Middle frontal gyrus (tissue), 1 donor: ENCODE results near the gene ELFN2.

ENCODE experiments used
- DNase-seq: peaks from one replicate; pipeline ENCODE4 v3.0.0-alpha.2; 2015; ENCODE audit warnings: low spot score; ENCODE audit errors: extremely low spot score

The ELFN2 gene

DNA sequence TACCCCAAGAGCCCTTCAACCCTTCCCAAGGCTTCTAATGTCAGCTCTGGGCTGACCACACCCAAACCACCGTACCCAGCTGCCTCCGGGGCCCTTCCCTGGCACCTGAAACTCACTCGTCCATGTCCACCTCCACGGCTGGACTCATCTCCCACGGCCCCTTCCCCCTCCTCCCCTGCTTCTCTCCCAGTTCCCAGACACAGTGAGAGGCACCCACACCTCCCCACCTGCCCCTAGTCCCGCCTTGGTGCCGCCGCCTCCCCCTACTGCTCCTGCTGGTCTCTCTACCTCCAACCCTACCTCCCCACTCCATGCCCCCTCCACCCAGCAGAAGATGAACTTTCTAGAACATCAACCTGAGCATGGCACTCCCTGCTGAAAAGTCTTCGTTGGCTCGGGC is 39.5 kb downstream of the ELFN2 start:
- DNase-seq: no peak

- DNase-seq: no peak
Measured at GRCh38 chr22:37386441-37386840, 40.8 kb downstream of the ELFN2 start.

DNA sequence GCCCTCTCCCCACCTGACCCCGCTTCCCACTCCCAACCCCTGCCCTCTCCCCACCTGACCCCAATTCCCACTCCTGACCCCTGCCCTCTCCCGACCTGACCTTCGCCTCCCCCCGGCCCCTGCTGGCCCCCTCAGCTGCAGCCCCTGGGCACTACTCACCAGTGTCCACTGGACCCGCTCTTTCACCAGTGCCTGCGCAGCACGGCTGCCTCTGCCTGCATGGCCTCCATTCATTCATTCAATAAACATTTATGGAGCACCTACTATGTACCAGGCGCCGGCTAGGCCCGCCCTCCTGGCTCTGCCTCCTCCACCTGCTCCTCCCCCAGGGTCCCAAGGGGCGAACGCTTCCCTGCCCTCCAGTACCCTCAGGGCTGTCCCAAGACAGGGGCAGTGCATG is 42.6 kb downstream of the ELFN2 start:
- no peak for DNase-seq

GRCh38 chr22:37383341-37383740 is 43.9 kb downstream of the ELFN2 start:
- DNase-seq: no peak

DNA sequence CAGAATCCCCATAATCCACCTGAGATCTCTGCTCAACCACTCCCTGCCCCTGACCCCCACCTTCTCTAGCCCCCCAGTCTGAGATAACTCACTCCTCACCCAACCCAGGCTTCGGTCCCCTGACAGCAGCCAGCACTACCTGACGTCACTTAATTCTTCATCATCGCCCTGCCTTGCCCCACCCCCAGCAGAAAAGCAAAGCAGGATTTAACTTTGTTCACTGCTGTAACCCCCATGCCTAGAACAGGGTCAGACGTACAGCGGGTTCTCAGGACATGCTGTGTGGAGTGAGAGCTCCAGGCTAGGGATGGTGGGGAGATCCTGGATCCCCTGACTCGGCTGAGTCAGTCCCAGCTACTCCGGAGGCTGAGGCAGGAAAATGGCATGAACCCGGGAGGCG is 45.8 kb downstream of the ELFN2 start:
- DNase-seq: no peak

DNA sequence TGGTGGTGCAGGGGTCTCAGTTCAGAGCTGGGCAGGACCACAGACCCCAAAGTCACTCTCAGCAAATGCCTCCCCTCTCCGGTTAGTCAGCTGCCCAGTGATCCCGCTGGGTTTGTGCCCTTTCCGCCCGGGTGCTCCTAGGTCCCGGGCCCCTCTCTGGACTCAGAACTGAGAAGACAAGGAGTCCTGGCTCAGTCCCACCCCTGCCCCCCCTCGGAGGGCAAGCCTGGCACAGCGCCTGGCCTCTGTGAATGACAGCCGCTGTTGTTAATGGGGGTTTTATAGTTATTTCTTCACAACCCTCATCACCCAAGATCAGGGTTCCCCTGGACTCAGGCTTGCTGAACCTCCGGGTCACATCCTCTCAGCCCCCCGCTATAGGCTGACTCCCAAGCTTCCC is 47.6 kb downstream of the ELFN2 start:
- no peak for DNase-seq

GRCh38 chr22:37379085-37379484 is 48.2 kb downstream of the ELFN2 start:
- DNase-seq: no peak

- DNase-seq: no peak
Measured at GRCh38 chr22:37378642-37379058, 48.6 kb downstream of the ELFN2 start.

- DNase-seq: no peak
Measured at GRCh38 chr22:37377927-37378326, 49.4 kb downstream of the ELFN2 start.

- no peak for DNase-seq
Measured at GRCh38 chr22:37377138-37377537, 50.1 kb downstream of the ELFN2 start.

DNA sequence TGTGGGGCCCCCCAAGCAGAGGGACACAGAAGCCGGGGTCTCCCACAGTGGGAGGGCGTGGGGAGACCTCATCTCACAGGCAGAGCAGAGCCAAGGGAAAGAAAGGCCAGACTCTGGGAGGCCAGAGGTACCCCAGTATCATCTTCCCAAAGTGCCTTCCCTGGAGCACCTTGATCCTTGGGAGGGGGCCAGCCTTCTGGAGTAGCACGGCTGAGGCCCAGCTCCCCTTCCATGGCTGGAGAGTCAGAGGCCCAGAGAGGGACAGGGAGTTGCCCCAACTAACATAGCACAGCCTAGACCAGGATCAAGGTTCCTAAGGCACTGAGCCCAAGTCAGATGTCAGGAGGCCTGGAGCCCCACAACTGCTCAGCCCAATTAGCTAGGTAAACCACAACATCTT is 50.6 kb downstream of the ELFN2 start:
- DNase-seq: no peak

- no peak for DNase-seq
Measured at GRCh38 chr22:37375801-37376200, 51.5 kb downstream of the ELFN2 start.

GRCh38 chr22:37374571-37374970 is 52.7 kb downstream of the ELFN2 start:
- no peak for DNase-seq

GRCh38 chr22:37373451-37373850 is 53.8 kb downstream of the ELFN2 start:
- no peak for DNase-seq

GRCh38 chr22:37371911-37372310 is 55.4 kb downstream of the ELFN2 start:
- DNase-seq: no peak

DNA sequence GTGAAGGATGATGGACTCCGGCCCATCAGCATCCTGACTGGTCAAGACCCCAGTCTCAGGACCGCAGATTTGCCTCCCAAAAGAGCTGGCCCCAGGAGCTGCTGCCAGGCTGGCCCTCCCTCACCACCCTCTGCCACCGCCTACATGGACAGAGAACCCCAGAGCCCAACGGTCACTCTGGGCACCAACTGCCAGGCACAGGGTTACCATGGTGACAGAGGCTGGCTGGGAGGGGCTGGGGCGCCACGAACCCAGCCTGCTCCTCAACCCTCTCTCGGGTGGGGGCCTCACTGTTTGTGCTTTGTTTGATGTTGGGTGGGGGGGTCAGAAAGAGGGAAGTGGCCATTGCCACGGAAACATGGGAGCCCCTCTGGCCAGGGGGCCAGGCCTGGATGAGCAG is 55.8 kb downstream of the ELFN2 start:
- DNase-seq: no peak

DNA sequence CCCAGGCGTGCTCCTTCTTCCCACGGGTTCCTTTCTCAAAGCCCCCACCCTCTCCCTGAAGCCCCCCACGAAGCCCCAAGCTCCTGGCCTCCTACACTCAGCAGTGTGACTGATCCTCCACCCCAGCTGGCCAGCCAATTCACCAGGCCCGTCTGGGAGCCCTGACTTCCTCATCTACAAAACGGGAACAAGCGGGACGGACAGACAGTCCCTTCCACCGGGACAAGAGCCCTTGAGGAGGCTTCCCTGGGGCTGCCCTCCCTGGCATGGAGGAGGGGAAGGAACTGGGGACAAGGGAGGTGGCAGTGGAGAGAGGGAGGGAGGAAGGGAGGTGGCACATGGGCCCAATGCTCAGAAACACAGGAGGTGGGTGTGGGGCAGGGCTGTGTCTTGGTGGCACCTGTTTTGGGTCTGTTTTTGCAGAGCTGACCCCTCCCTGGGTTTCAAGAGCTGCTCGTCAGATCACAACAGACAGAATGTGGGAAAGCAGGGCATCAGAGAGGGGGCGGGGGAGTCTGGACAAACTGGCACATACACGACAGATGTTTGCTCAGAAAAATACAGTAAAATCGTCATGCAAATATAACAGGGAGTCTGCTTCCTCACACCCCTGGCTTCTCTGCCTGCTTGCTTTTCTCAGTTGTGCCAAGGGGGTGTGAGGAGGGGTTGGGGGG is 56.8 kb downstream of the ELFN2 start:
- no peak for DNase-seq

DNA sequence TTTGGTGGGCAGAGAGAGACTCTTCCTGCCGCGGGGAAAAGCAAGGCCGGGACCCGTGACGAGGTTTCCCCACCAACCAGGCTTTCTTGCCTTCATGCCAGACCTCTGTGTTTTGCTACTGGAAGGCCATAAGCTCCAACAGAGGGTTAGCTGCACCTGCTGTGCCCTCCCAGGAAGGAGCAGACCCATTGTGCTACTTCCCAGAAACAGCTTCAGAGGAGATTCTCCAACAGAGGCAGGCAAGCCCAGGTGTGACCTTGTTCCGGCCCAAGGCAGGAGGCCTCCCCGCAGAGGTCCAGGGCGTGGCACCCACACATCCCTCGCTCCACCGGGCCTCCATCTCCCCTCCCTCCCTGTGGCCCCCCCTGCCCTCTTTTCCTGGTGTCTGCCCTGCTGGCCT is 57.8 kb downstream of the ELFN2 start:
- DNase-seq: no peak

DNA sequence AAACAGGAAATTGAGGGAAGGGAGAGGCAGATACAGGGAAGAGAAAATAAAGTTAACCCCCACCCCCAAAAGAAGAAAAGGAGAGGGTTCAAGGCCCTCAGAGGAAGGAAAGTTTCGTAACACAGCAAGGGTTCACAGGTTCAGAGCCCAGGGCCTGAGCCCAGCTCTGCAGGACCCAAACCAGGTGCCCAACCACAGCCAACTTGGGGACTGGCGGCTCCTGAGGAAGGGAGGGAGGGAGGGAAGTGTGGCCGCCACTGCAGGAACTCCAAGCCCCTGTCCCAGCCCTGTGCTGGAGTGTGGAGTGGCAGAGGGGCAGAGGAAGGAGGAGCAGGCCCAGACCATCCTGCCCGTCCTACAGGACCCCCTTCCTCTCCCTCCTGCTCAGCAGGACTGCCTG is 59.2 kb downstream of the ELFN2 start:
- no peak for DNase-seq

GRCh38 chr22:37366601-37367000 is 60.7 kb downstream of the ELFN2 start:
- no peak for DNase-seq

GRCh38 chr22:37365950-37366349 is 61.3 kb downstream of the ELFN2 start:
- no peak for DNase-seq

GRCh38 chr22:37363261-37363992 is 63.9 kb downstream of the ELFN2 start:
- DNase-seq: no peak

DNA sequence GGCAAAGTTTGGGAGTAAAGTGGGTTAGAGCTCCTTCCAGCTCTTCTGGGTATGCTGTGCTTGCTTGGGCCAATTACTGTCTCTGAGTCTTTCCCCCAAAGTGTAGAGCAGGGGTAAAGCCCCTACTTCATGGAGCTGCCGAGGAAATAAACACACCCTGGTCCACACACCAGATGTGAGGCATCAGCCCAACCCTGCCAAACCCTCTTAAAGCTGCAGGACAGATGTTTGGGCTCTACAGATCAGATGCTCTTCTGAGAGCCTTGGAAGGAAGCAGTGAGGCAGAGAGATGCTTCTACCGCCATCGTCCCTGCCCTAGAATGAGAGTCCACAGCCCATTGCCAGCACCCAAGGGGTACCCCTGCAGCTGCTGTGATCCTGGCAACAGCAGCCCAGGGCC is 64.7 kb downstream of the ELFN2 start:
- no peak for DNase-seq
